Stimulated activated CD8-positive, alpha-beta memory T cell treated with anti-CD3 and anti-CD28 coated beads, Interleukin-2, amount 100 ng/mL, for 1 hour (primary cell): ENCODE data around the gene CHD3.
"Not testable (repeated sequence)": the region's sequence is repeated elsewhere in the genome, so short reads cannot be mapped to it uniquely, and the experiment has no call there.

Source experiments
- DNase-seq, 2 donors: peaks; one replicate each; pipeline ENCODE4 v3.0.0-alpha.2; 2020; ENCODE audit warnings: low read depth in 2 of 2

CHD3 gene

GRCh38 chr17:7931709-7932482 is 43.3 kb downstream of the CHD3 start, which contains the start of the genes CNTROB and TRAPPC1:
Gene CNTROB (plus strand): TSS chr17:7932206. CDS start chr17:7933080, 874 bp downstream.
Gene TRAPPC1 (minus strand): TSS chr17:7931946. CDS start chr17:7931829, 117 bp downstream.
- peak; percentile 98 to 99 for DNase-seq

GRCh38 chr17:7932483-7932891 is 43.9 kb downstream of the CHD3 start:
- DNase-seq = no peak

DNA sequence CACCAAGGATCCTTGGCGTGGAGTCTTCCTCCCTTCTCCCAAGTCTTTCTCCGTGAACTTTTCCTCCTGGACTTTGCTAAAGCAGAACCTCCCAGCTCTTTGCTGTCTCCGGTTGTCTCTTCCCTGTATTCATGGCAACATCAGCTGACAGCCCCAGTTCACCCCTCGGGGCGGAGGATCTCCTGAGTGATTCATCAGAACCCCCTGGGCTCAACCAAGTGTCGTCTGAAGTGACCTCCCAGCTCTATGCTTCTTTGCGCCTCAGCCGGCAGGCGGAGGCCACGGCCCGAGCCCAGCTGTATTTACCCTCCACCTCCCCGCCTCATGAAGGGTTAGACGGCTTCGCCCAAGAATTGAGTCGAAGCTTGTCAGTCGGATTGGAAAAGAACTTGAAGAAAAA is 44.4 kb downstream of the CHD3 start:
- no peak for DNase-seq

GRCh38 chr17:7935859-7936258 is 47.3 kb downstream of the CHD3 start:
- DNase-seq = no peak

GRCh38 chr17:7940034-7940433 is 51.4 kb downstream of the CHD3 start:
- no peak for DNase-seq

GRCh38 chr17:7940743-7941142 is 52.2 kb downstream of the CHD3 start:
- DNase-seq = no peak

GRCh38 chr17:7943291-7943690 is 54.7 kb downstream of the CHD3 start:
- no peak for DNase-seq

DNA sequence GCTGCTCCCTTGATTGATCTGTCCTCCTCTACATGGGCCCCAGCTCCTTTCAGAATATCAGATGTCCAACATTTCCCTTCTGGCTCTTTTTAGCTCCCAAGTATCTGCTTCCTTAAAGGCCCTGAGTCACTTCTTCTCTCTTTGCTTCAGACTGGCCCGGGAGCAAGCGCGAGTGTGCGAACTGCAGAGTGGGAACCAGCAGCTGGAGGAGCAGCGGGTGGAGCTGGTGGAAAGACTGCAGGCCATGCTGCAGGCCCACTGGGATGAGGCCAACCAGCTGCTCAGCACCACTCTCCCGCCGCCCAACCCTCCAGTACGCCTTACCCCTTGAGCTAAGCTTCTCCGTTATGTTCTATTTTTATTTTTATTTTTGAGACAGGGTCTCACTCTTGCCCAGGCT is 55.7 kb downstream of the CHD3 start:
- no peak for DNase-seq

GRCh38 chr17:7945651-7946050 is 57.1 kb downstream of the CHD3 start:
- DNase-seq = no peak

DNA sequence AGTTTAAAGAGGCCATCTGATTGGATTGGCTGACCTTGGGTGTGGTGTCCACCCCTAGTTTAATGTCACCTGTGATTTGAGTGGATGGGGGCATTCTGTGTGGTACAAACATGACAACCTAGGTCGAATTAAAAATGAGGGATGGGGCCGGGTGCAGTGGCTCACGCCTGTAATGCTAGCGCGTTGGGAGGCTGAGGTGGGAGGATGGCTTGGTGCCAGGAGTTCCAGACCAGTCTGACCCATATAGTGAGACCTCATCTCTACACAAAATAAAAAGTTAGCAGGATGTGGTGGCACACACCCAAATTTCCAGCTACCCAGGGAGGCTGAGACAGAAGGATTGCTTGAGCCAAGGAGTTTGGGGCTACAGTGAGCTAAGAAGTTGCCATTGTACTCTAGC is 57.9 kb downstream of the CHD3 start:
- DNase-seq = no peak

GRCh38 chr17:7947651-7948050 is 59.1 kb downstream of the CHD3 start:
- DNase-seq = no peak

GRCh38 chr17:7950578-7950977 is 62.0 kb downstream of the CHD3 start:
- DNase-seq = no peak

- DNase-seq = no peak
Observed at GRCh38 chr17:7951143-7951792, 62.7 kb downstream of the CHD3 start.

DNA sequence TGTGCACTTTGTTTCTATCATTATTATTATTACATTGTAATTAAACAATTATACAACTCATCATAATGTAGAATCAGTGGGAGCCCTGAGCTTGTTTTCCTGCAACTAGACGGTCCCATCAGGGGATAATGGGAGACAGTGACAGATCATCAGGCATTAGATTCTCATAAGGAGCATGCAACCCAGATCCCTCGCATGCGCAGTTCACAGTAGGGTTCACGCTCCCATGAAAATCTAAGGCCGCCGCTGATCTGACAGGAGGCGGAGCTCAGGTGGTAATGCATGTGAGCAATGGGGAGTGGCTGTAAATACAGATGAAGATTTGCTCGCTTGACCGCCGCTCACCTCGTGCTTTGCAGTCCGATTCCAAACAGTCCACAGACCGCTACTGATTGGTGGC is 64.7 kb downstream of the CHD3 start:
- DNase-seq = not testable (repeated sequence)

DNA sequence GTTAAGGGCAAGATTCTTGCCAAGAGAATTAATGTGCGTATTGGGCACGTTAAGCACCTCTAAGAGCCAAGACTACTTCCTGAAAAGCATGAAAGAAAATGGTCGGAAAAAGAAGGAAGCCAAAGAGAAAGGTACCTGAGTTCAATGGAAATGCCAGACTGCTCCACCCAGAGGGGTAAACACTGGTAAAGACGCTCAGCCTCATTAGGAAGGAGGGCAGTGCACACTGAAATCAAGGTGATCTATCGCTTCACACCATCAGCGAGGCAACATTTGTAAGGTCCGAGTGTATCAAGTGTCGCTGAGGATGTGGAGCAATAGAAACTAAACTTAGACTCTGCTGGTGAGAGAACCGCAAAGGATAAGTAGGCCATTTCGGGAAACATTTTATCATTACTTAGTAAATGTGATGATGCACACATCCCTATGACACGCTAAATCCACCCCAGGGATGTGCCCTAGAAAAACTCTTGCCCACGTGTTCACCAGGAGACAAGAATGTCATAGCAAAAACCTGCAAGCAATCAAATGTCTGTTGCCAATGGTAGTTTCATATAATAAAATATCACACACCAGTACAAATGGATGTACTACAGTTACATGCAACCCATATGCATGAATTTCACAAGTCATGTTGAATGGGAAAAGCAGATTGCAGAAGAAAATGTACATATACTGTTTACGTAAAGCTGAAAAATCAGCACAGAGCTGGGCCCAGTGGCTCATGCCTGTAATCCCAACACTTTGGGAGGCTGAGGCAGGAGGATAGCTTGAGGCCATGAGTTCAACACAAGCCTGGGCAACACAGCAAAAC is 67.0 kb downstream of the CHD3 start:
- DNase-seq = no peak

DNA sequence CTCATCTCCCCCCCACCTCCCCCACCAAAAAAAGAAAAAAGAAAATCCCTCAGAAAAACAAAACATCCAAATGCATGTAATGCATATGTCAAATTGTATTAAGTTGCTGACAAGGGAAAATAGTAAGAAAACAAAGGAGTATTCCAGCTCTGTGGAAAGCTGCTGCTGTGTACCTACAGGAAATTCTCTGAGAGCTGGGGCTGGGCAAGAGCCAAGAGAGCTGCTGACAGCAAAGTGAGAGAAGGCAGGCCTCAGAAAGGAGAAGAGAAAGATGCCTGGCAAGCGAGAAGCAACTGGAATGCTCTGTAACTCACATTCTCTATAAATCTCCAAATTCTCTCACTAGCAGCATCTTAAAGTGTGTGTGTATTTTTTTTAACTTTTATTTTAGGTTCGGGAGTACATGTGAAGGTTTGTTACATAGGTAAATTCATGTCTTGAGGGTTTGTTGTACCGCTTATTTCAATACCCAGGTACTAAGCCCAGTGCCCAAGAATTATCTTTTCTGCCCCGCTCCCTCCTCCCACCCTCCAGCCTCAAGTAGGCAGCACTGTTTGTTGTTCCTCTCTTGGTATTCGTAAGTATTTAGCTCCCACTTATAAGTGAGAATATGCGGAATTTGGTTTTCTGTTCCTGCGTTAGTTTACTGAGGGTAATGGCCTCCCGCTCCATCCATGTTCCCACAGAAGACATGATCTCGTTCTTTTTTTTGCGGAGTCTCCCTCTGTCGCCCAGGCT is 67.8 kb downstream of the CHD3 start:
- no peak for DNase-seq

GRCh38 chr17:7959503-7960253 is 71.1 kb downstream of the CHD3 start:
- DNase-seq = no peak

GRCh38 chr17:7961421-7961820 is 72.8 kb downstream of the CHD3 start:
- DNase-seq = no peak
